Astrocyte (in vitro differentiated cells and primary cell): ENCODE results near the gene DYSF.

ENCODE experiments used
- CTCF ChIP-seq: IDR thresholded peaks from 2 replicates; pipeline ENCODE4 v1.5.1; 2011; ENCODE audit warnings: low read depth, mild to moderate bottlenecking, inconsistent platforms, low read length, moderate library complexity; ENCODE audit not compliant: insufficient read depth
- EZH2 ChIP-seq: IDR thresholded peaks from 2 replicates; pipeline ENCODE4 v1.6.1; 2012; ENCODE audit warnings: mild to moderate bottlenecking, low read length, inconsistent platforms; ENCODE audit not compliant: insufficient read depth

- TF ChIP-seq CTCF (no peak), EZH2 (no peak)
Measured at GRCh38 chr2:71583876-71584275, 130.5 kb downstream of the DYSF start.
